GM19193 (cell line): ENCODE results near the gene GNA14.

ENCODE experiments used
- POLR2A ChIP-seq: IDR thresholded peaks from 4 replicates; pipeline ENCODE4 v1.6.1; 2011; ENCODE audit not compliant: insufficient read depth, insufficient read length; ENCODE audit errors: extremely low read depth

The GNA14 gene

GRCh38 chr9:77432053-77432452, 216.1 kb downstream of the GNA14 start:
- no peak for TF ChIP-seq POLR2A

GRCh38 chr9:77429928-77430327, 218.2 kb downstream of the GNA14 start:
- TF ChIP-seq POLR2A, result no peak

- no peak for TF ChIP-seq POLR2A
Observed at GRCh38 chr9:77427256-77427927, 220.7 kb downstream of the GNA14 start.

GRCh38 chr9:77426712-77427111, 221.4 kb downstream of the GNA14 start:
- no peak for TF ChIP-seq POLR2A

- no peak for TF ChIP-seq POLR2A
Observed at GRCh38 chr9:77424993-77425392, 223.1 kb downstream of the GNA14 start.

GRCh38 chr9:77423841-77424240, 224.3 kb downstream of the GNA14 start:
- TF ChIP-seq POLR2A, result no peak

- no peak for TF ChIP-seq POLR2A
Observed at GRCh38 chr9:77422969-77423368, 225.2 kb downstream of the GNA14 start.

GRCh38 chr9:77421506-77422265, 226.4 kb downstream of the GNA14 start:
- TF ChIP-seq POLR2A, result no peak

- no peak for TF ChIP-seq POLR2A
Observed at GRCh38 chr9:77420641-77421040, 227.5 kb downstream of the GNA14 start.

- no peak for TF ChIP-seq POLR2A
Observed at GRCh38 chr9:77418226-77418625, 229.9 kb downstream of the GNA14 start.

GRCh38 chr9:77417566-77417965, 230.6 kb downstream of the GNA14 start:
- TF ChIP-seq POLR2A, result no peak

- TF ChIP-seq POLR2A, result no peak
Observed at GRCh38 chr9:77403239-77403638, 244.9 kb downstream of the GNA14 start.

- TF ChIP-seq POLR2A, result no peak
Observed at GRCh38 chr9:77402286-77402685, 245.8 kb downstream of the GNA14 start.

GRCh38 chr9:77399964-77400363, 248.2 kb downstream of the GNA14 start:
- no peak for TF ChIP-seq POLR2A

- TF ChIP-seq POLR2A, result no peak
Observed at GRCh38 chr9:77392328-77392727, 255.8 kb downstream of the GNA14 start.

- no peak for TF ChIP-seq POLR2A
Observed at GRCh38 chr9:77391834-77392233, 256.3 kb downstream of the GNA14 start.

GRCh38 chr9:77386187-77386586, 261.9 kb downstream of the GNA14 start:
- no peak for TF ChIP-seq POLR2A

GRCh38 chr9:77384406-77384805, 263.7 kb downstream of the GNA14 start:
- TF ChIP-seq POLR2A, result no peak
